Measurements from ENCODE around the gene USPL1.

DNA sequence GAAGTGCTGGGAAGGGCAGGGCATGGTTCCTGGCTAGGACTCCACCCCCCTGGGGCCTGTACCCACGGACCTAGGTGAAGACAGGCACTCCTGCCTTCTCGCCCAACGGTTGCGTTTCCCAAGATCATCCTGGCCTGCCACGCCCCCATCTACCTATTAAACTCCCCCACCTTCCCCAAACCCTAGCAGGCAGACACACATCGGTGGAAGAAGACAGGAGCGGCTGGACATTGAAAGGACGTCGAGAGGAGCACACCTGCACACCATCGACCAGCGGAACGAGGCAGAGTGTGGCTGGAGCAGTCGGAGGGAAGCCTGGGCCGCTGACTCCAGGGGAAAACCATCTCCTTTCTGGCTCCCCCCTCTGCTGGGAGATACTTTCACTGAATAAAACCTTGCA is 72.0 kb downstream of the USPL1 start:
- TF ChIP-seq POLR2A (IDR thresholded peaks at IDR 0.05), result no peak
- no peak for TF ChIP-seq CTCF (IDR thresholded peaks at IDR 0.05)
